Measurements from ENCODE around the gene ECE1.
A peak's percentile ranks its signal among the peaks of the same experiment; 100 is the strongest.
"Not testable (repeated sequence)": the region's sequence is repeated elsewhere in the genome, so short reads cannot be mapped to it uniquely, and the experiment has no call there.

The ECE1 gene

DNA sequence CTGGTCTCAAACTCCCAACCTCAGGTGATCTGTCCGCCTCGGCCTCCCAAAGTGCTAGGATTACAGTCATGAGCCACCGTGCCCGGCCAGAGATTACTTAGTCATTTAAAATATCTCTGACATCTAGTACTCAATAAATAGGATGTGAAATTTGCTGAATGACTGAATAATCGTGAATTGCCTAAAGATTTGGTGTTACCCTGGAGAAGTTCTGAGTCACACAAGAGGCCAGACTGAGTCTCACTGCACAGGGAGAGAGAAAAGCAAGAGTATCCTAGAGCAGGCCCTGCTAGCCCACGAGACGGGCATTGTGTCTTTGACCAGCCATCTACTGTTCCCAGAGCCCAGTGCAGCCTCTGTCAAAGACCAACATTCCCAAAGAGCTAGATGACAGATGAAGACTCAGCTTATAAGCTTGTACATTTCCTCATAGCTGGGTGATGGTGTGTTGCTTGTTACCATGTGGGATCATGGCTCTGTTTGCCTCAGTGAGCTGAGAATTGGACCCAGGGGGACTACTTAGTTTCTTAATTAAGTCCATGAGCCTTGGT is 108.0 kb downstream of the ECE1 start:
- DNase-seq (ENCODE audit: low spot score) = no peak

DNA sequence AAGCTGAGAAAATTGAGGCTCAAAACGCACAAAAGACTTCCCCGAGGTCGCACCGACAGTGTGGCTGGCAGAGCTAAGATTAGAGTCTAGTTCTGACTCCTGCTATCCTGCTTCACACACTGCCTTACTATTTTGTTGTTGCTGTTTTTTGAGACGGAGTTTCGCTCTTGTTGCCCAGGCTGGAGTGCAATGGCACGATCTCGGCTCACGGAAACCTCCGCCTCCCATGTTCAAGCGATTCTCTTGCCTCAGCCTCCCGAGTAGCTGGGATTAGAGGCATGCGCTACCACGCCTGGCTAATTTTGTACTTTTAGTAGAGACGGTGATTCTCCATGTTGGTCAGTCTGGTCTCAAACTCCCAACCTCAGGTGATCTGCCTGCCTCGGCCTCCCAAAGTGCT is 112.0 kb downstream of the ECE1 start:
- not testable (repeated sequence) for DNase-seq (ENCODE audit: low spot score)

GRCh38 chr1:21176586-21177555 is 113.4 kb downstream of the ECE1 start, which contains the start of gene EIF4G3:
Gene EIF4G3 (minus strand): TSS chr1:21176897. CDS start chr1:21002742, 174,155 bp downstream.
- peak; percentile 97 for DNase-seq (ENCODE audit: low spot score)

DNA sequence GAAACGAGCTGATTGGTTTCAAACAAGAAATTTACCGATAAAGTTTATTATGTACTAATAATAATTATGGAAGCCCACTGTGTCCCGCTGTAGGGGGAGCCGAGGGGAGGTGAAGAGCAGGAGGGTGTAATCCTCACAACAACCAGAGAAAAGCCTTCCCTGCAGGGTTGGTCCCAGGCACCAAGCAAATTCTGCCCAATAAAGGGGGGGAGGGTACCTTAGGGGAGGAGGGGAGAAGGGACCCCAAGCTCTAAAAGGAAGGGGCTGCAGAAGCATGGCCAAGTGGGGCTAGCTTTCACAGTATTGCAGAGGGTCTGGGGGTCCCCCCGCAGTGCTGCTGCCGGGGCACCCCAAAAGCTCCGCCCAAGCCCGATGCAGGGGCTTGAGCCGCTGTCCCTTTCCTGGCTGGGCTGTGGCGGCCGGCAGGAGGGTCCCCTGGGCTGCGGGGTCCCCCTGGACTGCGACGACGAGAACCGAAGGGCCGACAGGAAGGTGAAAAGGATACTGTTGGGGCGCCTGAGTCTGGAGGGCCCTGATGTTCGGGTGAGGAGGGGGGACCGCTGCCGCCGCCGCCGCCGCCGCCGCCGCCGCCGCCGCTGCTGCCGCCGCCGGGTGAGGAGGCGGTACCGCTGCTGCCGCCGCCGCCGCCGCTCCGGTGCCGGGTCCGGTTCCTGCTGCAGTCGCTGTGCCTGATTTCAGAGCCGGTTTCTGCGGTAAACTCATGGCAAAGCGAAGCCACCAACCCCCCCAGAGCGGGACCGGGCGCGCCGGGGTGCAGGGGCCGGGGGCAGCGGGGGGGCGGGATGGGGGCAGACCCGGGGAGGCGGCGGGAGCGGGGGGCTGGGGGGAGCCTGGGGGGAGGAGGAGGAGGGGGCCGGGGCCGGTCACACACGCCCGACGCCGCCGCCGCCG is 114.3 kb downstream of the ECE1 start:
- DNase-seq (ENCODE audit: low spot score) = peak; percentile 62

DNA sequence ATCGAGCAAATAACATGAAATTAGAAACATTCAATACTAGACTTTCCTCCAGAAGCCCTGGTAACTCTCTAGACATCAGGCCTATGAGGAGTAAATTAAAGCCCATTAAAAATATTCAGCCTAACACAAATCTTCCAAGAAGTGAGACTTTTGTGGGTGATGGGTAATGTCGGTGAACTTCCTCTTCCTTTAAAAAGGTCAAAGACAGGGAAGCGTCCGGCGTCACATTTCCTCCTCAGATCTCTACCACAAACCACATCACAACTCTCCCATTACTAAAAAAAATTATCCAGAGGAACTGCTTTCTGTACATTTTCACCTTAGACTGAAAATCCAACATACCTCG is 115.0 kb downstream of the ECE1 start:
- DNase-seq (ENCODE audit: low spot score) = peak; percentile 72

GRCh38 chr1:21174654-21175323 is 115.5 kb downstream of the ECE1 start:
- DNase-seq (ENCODE audit: low spot score) = peak; percentile 41

DNA sequence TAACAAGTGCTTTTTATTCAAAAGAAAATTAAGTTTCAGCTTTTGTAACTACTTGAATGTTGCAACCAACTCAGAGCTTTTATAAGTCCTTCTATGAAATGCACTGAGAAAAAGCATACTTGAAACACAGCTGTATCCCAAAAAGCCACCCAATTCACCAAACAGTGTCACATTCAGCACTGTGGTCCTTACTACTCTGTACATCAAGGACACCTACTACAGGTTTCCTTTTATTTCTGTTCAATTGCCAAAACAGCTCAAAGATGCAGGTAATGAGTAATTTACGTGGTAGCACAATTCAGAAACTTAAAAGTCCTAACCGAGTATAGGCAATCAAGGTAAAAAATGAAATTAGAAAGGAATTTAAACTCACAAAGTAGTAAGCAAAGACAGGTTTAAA is 116.0 kb downstream of the ECE1 start:
- DNase-seq (ENCODE audit: low spot score) = peak; percentile 32

GRCh38 chr1:21173096-21173495 is 117.2 kb downstream of the ECE1 start:
- DNase-seq (ENCODE audit: low spot score) = not testable (repeated sequence)

DNA sequence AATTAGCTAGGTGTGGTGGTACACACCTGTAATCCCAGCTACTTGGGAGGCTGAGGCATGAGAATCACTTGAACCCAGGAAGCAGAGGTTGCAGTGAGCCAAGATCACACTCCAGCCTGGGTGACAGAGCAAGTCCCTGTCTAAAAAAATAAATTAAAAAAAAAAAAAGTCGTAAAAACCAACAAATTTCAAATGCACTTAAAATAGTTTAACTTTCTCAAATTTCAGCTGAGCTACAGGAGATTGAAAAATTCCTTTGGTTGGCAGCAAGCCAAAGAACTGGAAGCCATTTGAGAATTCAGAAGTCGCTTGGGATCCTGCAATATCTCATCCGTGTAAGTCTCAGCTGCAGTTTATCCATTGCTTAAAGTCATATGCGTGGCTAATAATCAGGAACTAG is 119.4 kb downstream of the ECE1 start:
- not testable (repeated sequence) for DNase-seq (ENCODE audit: low spot score)

- DNase-seq (ENCODE audit: low spot score) = no peak
These were observed 121.8 kb downstream of the ECE1 start for GRCh38 chr1:21168444-21168843.

Data from globus pallidus (tissue), 1 donor.